GM19240 (cell line): Measurements from ENCODE around the gene MAST1.
A peak's percentile ranks its signal among the peaks of the same experiment; 100 is the strongest.
"Not testable (repeated sequence)": the region's sequence is repeated elsewhere in the genome, so short reads cannot be mapped to it uniquely, and the experiment has no call there.

Source experiments
- DNase-seq: peaks from one replicate; pipeline ENCODE4 v3.0.0; 2011; ENCODE audit warnings: low spot score; ENCODE audit not compliant: insufficient read length

Gene MAST1

DNA sequence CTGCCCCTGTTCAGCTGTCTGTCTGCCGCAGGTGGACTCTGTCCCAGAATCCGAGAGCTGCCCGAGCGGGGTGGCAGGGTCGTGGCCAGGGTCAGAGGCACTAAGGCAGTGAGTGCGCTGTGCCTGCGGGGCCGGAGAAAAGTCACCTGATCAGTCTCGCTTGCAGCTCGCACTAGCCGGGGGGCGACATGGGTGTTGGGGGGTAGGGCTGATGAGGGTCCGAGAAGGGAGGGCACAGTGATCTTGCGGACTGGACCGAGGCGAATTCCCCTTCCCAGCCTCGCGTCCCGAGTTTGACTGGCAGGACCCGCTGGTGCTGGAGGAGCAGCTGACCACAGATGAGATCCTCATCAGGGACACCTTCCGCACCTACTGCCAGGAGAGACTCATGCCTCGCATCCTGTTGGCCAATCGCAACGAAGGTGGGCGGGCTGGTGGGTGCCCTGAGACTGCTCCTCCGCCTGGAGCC, 53.3 kb downstream of the MAST1 start:
- DNase-seq = no peak

DNA sequence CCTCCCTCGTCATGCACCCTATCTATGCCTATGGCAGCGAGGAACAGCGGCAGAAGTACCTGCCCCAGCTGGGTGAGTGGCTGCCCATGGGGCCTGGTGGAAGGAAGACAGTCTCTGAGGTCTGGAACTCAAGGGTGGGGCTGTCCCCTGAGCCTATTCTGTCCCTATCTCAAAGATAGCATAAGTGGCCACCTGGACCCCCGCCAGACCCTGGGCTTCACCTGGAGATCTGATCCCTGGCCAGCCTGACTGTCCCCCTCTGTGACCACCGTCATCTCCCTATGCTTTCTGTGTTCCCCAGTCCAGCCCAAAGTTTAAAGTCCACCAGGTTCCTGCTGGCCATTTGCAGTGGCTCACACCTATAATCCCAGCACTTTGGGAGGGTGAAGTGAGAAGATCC, 55.3 kb downstream of the MAST1 start:
- DNase-seq = no peak

DNA sequence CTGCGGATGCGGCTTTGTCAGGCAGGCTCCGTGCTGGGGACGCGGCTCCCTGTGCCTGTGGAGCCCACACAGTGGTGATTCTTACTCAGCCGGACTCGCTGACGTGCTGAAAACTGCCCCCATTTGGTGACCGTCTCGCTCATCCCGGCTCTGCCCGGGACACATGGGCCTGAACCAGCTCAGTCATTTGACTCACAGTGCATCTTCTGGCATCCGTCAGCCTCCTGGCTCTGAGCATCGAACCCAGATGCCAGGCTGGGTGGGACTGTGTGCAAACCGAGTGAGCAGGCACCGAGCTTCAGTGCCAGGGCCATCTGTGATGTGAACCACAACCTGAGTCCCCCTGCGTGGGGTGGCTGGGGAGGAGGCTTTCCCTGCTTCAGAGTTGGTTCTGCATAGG, 58.1 kb downstream of the MAST1 start:
- no peak for DNase-seq

DNA sequence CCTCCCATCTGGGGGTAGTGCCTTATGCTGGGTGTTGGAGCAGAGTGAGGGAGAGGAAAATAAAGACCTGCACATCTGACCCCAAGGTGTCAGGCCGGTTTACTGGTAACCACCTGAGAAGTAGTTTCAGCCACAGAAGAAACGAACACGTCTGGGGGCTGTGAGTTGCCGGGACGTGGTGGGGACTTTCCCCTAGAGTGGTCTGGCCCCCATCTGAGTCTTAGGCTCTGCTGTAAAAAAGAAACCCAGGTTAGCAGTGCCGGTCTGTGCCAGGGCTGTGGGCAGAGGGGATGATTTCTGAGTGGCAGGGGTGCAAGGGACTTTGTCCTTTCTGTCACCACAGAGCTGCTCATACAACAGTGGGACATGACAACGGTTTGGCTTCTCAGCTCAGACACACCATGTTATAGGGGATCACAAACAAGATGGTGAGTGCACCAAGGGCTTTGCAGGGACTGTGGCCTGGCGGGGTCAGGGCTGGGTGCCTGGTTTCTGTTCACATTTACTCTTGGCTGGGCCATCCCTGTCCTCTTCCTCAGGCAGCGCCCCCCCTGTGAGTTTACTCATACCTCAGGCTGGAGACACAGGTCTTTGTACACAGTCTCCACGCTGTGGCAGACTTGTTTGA, 61.7 kb downstream of the MAST1 start:
- DNase-seq = peak; percentile 81

DNA sequence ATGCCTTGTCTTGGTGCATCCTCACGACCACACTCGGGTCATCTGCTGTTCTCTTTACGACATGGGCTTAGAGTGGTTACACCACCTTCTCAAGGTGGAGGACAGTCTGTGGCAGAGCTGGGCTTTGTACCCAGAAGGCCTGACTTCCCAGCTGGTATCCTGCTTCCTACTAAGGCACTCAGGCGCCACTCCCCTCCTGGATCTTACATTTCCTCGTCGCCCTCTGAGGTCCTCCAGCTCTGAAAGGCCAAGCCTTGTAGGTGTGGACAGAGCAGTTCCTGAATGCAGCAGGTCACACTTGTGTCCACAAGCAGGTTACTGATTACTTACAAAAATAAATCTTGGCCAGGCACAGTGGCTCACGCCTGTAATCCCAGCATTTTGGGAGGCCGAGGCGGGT, 68.9 kb downstream of the MAST1 start:
- no peak for DNase-seq

DNA sequence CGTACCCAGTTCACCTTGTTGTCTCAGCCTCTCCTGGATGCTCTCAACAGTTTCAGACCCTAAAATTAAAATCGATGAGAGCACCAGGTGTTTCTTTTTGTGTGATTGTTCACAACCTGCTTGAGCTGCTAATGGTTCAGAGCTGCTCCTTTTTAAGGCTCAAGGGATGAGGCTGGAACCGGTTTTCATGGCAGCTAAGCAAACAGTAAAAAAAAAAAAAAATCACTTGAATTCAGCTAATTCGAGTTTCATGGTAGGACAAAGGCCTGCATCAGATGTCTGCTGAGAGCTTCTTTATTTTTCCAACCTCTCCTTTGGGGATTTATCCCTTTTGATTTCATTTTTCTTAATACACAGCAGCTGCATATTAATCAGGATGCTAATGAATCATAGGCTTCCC, 74.3 kb downstream of the MAST1 start:
- no peak for DNase-seq

DNA sequence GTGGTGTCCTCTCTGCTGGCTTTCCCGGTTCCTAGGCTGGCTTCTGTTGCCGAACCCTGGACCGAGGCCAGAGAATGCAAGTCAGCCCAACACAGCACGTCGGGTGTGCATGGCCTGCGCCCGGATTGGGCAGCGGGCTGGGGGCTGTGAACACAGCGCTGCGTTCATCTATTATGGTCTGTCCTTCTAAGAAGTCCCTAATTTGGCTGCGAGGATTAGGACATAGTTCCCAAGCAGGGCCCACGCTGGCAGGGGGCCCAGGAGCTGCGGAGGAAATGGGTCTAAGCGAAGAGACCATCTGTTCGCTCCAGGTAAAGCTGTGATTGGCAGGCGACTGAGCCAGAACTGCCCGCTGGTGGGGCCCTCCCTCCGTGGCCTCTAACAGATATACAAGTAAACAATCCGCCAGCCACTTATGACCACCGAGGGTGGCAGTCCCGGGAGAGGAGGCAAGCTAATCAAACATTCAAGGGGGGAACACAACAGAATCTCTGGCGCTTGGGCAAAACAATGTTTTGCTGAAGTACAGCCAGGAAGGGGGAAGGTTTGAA, 74.8 kb downstream of the MAST1 start:
- no peak for DNase-seq

DNA sequence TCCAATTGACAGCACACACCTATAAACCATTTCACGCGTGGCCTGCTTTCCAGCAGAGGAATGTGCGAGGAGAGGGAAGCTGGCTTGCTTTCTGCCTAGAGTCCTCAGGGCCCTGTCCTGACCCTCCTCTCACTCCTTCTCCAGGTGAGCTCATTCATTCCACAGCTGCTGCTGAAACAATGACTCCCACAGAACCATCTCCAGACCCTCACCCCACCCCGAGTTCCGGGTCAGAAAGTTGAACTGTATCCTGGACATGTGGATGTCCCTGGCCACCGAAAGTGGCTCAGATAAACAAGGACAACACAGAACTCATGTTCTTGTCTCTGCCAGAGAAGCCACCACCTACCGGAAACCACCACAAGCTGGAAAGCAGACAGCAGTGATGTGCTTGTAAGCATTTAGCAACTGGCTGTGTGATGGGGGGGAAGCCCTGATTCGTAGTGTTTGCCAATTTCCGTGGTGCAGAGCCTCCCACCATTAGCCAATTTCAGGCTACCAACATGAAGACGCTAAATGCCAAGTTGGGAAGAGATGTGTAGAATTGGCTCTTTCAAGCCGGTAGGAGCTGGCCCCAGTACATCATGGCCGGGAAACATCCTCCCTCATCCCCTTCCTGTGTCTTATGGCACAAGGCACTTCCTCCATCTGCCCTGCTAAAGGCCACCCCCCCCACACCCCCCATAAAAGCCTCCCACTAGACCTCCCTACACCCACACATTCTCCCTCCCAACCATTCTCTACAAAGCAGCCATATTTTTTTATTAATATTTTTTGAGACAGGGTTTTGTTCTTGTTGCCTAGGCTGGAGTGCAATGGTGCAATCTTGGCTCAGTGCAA, 75.8 kb downstream of the MAST1 start:
- no peak for DNase-seq

DNA sequence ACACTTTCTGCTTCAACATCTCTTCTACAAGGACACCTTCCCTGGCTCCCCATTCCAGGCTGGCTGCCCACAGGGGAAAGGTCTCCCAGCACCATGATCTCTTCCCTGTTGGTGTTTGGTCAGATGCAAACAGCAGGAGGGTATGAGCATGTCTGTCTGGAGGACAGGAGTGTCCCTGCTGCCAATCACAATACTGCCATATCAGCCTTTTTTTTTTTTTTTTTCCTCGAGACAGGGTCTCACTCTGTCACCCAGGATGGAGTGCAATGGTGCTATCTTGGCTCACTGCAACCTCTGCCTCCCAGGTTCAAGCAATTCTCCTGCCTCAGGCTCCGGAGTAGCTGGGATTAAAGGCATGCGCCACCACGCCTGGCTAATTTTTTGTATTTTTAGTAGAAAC, 77.5 kb downstream of the MAST1 start:
- DNase-seq = not testable (repeated sequence)

DNA sequence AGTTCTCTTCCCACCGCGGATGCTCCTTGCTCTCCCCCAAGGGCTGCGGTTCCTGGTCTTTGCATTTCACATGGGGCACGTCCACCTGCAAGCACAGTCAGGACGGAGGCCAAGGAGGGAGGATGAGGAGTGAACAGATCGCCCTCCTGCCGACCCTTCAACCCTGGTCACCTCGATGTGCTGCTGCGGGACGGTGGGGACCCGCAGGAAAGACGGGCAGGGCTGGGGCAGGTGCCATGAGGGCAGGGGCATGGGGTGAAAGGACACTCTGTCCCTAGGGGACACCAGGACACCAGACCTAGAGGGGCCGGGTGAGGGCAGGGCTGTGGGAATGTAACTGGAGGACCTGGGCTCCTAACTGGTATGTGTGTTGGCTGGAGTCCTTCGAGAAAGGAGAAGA, 79.9 kb downstream of the MAST1 start:
- no peak for DNase-seq

DNA sequence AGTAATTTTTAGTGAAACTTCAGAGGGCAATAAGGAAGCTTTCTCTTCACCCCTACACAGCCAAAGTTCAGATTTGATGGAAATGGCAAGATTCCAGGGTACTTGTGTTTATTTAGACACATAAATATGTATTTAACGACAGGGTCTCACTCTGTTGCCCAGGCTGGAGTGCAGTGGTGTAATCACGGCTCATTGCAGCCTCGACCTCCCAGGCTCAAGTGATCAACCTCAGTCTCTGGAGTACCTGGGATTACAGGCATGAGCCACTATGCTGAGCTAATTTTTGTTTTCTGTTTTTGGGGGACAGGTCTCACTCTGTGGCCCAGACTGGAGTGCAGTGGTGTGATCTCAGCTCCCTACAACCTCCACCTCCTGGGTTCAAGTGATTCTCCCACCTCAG, 82.7 kb downstream of the MAST1 start:
- no peak for DNase-seq

DNA sequence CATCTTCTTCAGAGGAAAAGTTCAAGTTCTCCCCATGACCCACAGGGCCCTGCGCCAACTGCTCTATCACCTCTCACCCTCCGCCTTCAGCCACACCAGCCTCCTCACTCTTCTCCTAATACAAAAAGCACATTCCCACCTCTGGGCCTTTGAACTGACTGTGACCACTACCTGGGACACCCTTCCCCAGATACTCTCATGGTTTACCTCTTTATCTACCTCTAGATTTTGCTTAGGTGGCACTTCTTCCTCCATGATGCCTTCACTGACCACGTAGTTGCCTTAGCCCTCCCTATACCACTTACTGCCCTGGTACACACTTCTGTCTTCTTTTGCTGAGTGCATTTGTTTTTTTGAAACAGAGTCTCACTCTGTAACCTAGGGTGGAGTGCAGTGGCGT, 84.6 kb downstream of the MAST1 start:
- no peak for DNase-seq
